DOHH2 (cell line): Measurements from ENCODE around the gene CYP46A1.

Source experiments
- CTCF ChIP-seq: fragments of 200-600 bp; sonication (generic); IDR thresholded peaks from one replicate; pipeline ENCODE4 v1.5.1; 2014; ENCODE audit warnings: antibody characterized with exemption, mild to moderate bottlenecking, low read depth, low read length; ENCODE audit not compliant: poor library complexity, severe bottlenecking
- EZH2phosphoT487 ChIP-seq: fragments of 200-600 bp; sonication (generic); IDR thresholded peaks from 2 replicates; pipeline ENCODE4 v1.6.1; 2017; ENCODE audit warnings: borderline replicate concordance, mild to moderate bottlenecking, antibody characterized with exemption, low read length, moderate library complexity, mixed read lengths

- no peak for TF ChIP-seq CTCF
- no peak for TF ChIP-seq EZH2phosphoT487
Measured at GRCh38 chr14:99674064-99674650, 9.9 kb upstream of the CYP46A1 start.
